Brain pericyte (primary cell): ENCODE measurements around the gene ARHGEF18.

Experiments
- DNase-seq: peaks from one replicate; pipeline ENCODE4 v3.0.0-alpha.2; 2012; ENCODE audit warnings: low read depth, low spot score

Gene ARHGEF18

GRCh38 chr19:7383284-7383683 is 34.5 kb downstream of the ARHGEF18 start:
- no peak for DNase-seq

- DNase-seq, result no peak
These were observed 36.3 kb downstream of the ARHGEF18 start for GRCh38 chr19:7385062-7385461.

DNA sequence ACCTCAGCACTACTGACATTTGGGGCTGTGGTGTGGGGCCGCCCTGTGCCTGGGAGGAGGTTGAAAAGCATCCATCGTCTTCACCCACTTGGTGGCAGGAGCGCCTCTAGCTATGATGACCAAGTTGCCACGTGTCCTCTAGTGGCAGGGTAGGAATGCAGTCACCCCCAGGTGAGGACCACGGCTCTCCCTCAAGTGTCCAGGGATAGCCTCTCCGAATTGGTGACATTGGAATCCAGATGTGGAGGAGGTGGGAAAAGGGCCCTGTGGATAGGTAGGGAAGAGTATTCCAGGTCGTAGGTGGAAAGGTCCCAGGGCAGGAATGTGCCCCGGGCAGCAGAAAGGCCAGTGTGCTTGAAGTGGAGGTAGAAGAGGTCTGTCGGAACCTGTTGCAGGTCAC is 37.6 kb downstream of the ARHGEF18 start:
- no peak for DNase-seq

DNA sequence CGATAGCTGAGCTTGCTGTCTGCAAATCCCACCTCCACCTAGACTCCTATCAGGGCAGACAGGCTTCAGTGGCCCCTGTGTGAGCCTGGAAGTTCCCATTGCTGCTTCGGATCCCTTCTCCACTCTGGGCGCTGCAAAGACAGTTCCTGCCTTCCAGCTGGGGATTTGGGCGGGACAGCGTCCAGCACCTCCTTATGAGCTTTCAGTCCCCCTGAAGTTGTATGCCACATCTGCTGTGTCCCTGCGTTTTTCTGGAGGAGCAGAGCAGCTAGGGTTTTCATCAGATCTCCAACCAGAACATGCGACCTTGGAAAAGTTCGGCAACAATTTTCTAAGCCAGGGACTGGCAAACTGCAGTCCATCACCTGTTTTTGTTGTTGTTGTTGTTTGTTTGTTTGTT is 38.0 kb downstream of the ARHGEF18 start:
- no peak for DNase-seq

- no peak for DNase-seq
These were observed 42.5 kb downstream of the ARHGEF18 start for GRCh38 chr19:7391218-7391670.

GRCh38 chr19:7393459-7393858 is 44.7 kb downstream of the ARHGEF18 start:
- no peak for DNase-seq

- DNase-seq, result no peak
These were observed 45.4 kb downstream of the ARHGEF18 start for GRCh38 chr19:7393939-7394730.

DNA sequence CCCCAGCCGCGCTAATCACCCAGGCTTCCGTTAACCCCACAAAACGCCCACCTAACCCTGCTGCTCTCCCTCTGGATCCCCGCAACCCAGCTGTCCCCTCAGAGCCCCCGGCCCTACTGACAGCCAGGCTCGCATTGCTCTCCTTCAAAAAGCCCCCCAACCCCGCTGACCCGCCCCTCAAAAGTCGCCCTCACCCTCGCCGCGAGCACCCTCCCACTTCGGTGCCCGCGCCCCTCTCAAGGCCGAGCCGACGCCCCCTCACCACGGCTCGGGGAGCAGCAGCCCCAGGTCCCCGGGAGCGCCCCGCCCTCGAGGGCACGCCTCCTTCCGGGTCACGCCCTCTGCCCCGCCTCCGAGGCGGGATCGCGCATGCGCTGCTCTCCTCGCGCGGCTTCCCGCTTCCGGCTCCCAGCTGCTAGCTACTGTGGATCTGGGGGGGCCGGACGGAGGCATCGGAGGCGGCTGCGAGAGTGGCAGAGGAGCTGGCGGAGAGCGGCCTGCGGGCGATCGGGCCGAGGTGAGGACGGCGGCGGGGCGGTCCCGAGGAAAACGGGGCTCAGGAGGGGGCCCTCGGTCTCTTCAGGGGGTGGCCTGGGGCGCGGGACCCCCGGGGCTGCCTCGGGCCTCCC is 46.1 kb downstream of the ARHGEF18 start:
- DNase-seq, result peak; percentile 66

- no peak for DNase-seq
These were observed 46.8 kb downstream of the ARHGEF18 start for GRCh38 chr19:7395360-7396066.

- peak; percentile 32 for DNase-seq
These were observed 49.0 kb downstream of the ARHGEF18 start for GRCh38 chr19:7397687-7398086.
